Tibial nerve (tissue), 4 donors: Measurements from ENCODE around the gene PCSK5. TPM values are rescaled to one million over a fixed set of nuclear protein-coding genes. Genes with fewer than 3 reads are reported as not detected.
"Not testable (repeated sequence)": the region's sequence is repeated elsewhere in the genome, so short reads cannot be mapped to it uniquely, and the experiment has no call there.

ENCODE experiments used
- DNase-seq, 2 donors: peaks; one replicate each; pipeline ENCODE4 v3.0.0-alpha.2; 2019; ENCODE audit warnings: low spot score in 2 of 2
- H3K27ac ChIP-seq, 4 donors: fragments of 200-600 bp; sonication (generic) in 3 of 4; one replicate each; pipeline ENCODE4 v1.5.1; 2017 to 2019; ENCODE audit warnings: mild to moderate bottlenecking in 1 of 4
- H3K27me3 ChIP-seq, 2 donors: fragments of 200-600 bp; sonication (generic) in 1 of 2; one replicate each; pipeline versions ENCODE4 v1.5.1 to v1.6.0; 2017 to 2019
- H3K36me3 ChIP-seq, 3 donors: fragments of 200-600 bp; sonication (generic); one replicate each; pipeline ENCODE4 v1.5.1; 2018 to 2019
- H3K4me1 ChIP-seq, 4 donors: fragments of 200-600 bp; sonication (generic) in 3 of 4; one replicate each; pipeline ENCODE4 v1.5.1; 2017 to 2019
- H3K4me3 ChIP-seq, 4 donors: fragments of 200-600 bp; sonication (generic) in 3 of 4; one replicate each; pipeline ENCODE4 v1.5.1; 2017 to 2019; ENCODE audit warnings: mild to moderate bottlenecking in 1 of 4, moderate library complexity in 1 of 4
- H3K9me3 ChIP-seq, 4 donors: fragments of 200-600 bp; sonication (generic) in 3 of 4; one replicate each; pipeline ENCODE4 v1.5.1; 2017 to 2019
- CTCF ChIP-seq, 5 experiments: fragments of 200-600 bp in 3 of 5; fragments of 450-650 bp in 2 of 5; sonication (generic) in 3 of 5; IDR thresholded peaks; one replicate each; pipeline ENCODE4 v1.5.1; 2016 to 2019; ENCODE audit warnings: antibody characterized with exemption in 5 of 5, mild to moderate bottlenecking in 3 of 5, moderate library complexity in 2 of 5
- EP300 ChIP-seq, 2 donors: sonication (generic); formaldehyde crosslinking; IDR thresholded peaks; one replicate each; pipeline ENCODE4 v1.6.1; 2017; ENCODE audit warnings: antibody characterized with exemption in 2 of 2, mild to moderate bottlenecking in 1 of 2
- POLR2A ChIP-seq, 2 donors: fragments of 450-650 bp; IDR thresholded peaks; one replicate each; pipeline ENCODE4 v1.6.1; 2017; ENCODE audit warnings: antibody characterized with exemption in 2 of 2, mild to moderate bottlenecking in 2 of 2, moderate library complexity in 2 of 2
- WGBS, 2 donors: methylation state at CpG; one replicate each; pipeline ENCODE4 v1.1.5; 2018; 5-methylcytosine and 5-hydroxymethylcytosine counted together
- total RNA-seq, 4 donors: library from RNA; depleted of rRNA; stranded (reverse); fragments of >200 nt; gene quantifications; one replicate each; pipeline ENCODE4 v1.1.0, GENCODE V29; 2016

The PCSK5 gene
- total RNA-seq, 4 donors from 2014 or later: 12.5 to 32.7 (median 23.0) TPM

GRCh38 chr9:76313771-76314170, 423.3 kb downstream of the PCSK5 start:
- WGBS, 2 donors: 87 to 88% methylated on average over 2 of the region's 2 CpGs
- DNase-seq: no peak
- TF ChIP-seq CTCF (IDR thresholded peaks at IDR 0.05): no peak
- no peak for TF ChIP-seq POLR2A (IDR thresholded peaks at IDR 0.05)
- no peak for TF ChIP-seq EP300 (IDR thresholded peaks at IDR 0.05)
- H3K4me3 ChIP-seq: no peak overlapping the region
- no peaks in the 10 kb centered on the region for H3K9me3 ChIP-seq
- H3K36me3 ChIP-seq: no peaks in the 10 kb centered on the region
- H3K27ac ChIP-seq: no peak overlapping the region
- no peaks in the 10 kb centered on the region for H3K27me3 ChIP-seq
- no peaks in the 10 kb centered on the region for H3K4me1 ChIP-seq

GRCh38 chr9:76314321-76314720, 423.8 kb downstream of the PCSK5 start:
- Histone ChIP-seq H3K36me3 (no peaks in the 10 kb centered on the region), H3K4me1 (no peaks in the 10 kb centered on the region)

DNA sequence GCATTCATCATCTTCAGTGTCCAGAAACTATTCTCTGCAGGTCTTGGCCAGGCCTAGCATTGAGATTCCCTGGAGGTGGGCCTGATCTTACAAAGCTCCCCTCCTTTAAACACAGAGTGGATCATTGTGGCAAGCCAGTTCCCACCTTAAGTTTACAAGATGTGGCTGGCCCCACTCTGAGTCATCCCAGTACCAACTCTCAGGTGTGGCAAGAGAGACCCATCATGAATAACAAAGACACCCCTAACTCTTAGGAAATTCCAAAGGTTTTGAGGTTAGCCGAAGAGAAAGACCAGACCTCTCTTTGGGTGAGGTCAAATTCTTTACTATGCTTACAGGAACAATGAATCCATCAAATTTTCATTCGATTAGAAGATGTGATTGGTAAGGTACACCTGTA, 425.6 kb downstream of the PCSK5 start:
- TF ChIP-seq CTCF (IDR thresholded peaks at IDR 0.05) (no peak), EP300 (IDR thresholded peaks at IDR 0.05) (no peak), POLR2A (IDR thresholded peaks at IDR 0.05) (no peak)
- H3K9me3 ChIP-seq: no peaks in the 10 kb centered on the region
- H3K27me3 ChIP-seq: no peaks in the 10 kb centered on the region
- no peaks in the 10 kb centered on the region for H3K4me1 ChIP-seq
- no peak for DNase-seq
- no peak overlapping the region for H3K4me3 ChIP-seq
- WGBS, 2 donors: 52 to 98% methylated on average over 2 of the region's 2 CpGs
- H3K36me3 ChIP-seq: no peaks in the 10 kb centered on the region
- H3K27ac ChIP-seq: no peak overlapping the region

More at GRCh38 chr9:76314321-76314720, 423.8 kb downstream of the PCSK5 start:
- no peak for DNase-seq
- H3K27ac ChIP-seq: no peak overlapping the region
- H3K27me3 ChIP-seq: no peaks in the 10 kb centered on the region
- H3K4me3 ChIP-seq: no peak overlapping the region
- TF ChIP-seq POLR2A (IDR thresholded peaks at IDR 0.05) (no peak), CTCF (IDR thresholded peaks at IDR 0.05) (no peak), EP300 (IDR thresholded peaks at IDR 0.05) (no peak)
- 95% methylated on average over 4 of the region's 4 CpGs for WGBS, 2 donors
- no peaks in the 10 kb centered on the region for H3K9me3 ChIP-seq

DNA sequence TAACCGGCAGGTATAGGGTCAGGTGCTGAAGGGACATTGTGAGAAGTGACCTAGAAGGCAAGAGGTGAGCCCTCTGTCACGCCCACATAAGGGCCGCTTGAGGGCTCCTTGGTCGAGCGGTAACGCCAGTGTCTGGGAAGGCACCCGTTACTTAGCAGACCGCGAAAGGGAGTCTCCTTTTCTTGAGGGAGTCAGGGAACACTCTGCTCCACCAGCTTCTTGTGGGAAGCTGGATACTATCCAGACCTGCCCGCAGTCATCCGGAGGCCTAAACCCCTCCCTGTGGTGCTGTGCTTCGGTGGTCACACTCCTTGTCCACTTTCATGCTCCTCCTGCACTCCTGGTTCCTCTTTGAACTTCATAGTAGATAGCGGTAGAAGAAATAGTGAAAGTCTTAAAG, 429.0 kb downstream of the PCSK5 start:
- not testable (repeated sequence) for DNase-seq, H3K4me3 ChIP-seq, H3K36me3 ChIP-seq, H3K27me3 ChIP-seq, H3K9me3 ChIP-seq, H3K27ac ChIP-seq, H3K4me1 ChIP-seq
- WGBS, 2 donors: 91 to 97% methylated on average over 7 to 13 of the region's 13 CpGs

DNA sequence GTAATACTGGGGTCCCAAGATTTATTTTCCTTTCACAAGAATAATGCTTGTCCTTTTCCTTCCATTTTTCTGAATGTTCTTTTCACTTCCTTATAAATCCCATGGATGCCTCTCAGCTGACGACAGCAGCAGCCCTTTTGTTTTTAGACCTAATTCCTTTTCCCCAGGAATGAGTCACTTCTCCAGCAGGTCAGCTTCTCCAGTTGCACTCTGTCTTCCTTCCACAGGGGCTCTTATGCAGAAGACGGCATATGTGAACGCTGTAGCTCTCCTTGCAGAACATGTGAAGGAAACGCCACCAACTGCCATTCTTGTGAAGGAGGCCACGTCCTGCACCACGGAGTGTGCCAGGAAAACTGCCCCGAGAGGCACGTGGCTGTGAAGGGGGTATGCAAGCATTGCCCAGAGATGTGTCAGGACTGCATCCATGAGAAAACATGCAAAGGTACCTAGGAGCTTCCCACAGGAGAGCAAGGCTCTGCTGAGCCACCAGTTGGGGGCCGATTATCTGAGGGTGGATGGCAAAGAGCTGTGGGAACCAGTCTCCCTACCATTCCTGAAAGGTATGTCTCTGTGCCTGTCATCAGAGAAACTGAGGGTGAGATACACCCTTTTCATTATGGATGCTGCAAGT, 430.8 kb downstream of the PCSK5 start:
- DNase-seq: no peak
- Histone ChIP-seq H3K4me3 (no peak overlapping the region), H3K4me1 (no peaks in the 10 kb centered on the region), H3K9me3 (no peaks in the 10 kb centered on the region), H3K27me3 (no peaks in the 10 kb centered on the region), H3K27ac (no peak overlapping the region), H3K36me3 (no peaks in the 10 kb centered on the region)
- WGBS, 2 donors: 73 to 74% methylated on average over 9 of the region's 9 CpGs
- TF ChIP-seq POLR2A (IDR thresholded peaks at IDR 0.05) (no peak), EP300 (IDR thresholded peaks at IDR 0.05) (no peak), CTCF (IDR thresholded peaks at IDR 0.05) (no peak)

- no peak overlapping the region for H3K27ac ChIP-seq
- H3K9me3 ChIP-seq: no peaks in the 10 kb centered on the region
- no peaks in the 10 kb centered on the region for H3K27me3 ChIP-seq
- no peaks in the 10 kb centered on the region for H3K4me1 ChIP-seq
- no peak overlapping the region for H3K4me3 ChIP-seq
- H3K36me3 ChIP-seq: no peaks in the 10 kb centered on the region
- no peak for DNase-seq
- TF ChIP-seq CTCF (IDR thresholded peaks at IDR 0.05) (no peak), POLR2A (IDR thresholded peaks at IDR 0.05) (no peak), EP300 (IDR thresholded peaks at IDR 0.05) (no peak)
- WGBS, 2 donors: 27 to 55% methylated on average over 10 of the region's 10 CpGs
These were observed 432.3 kb downstream of the PCSK5 start for GRCh38 chr9:76322810-76323209.
